Measurements from ENCODE around the gene C8A. TPM values are rescaled to one million over a fixed set of nuclear protein-coding genes. Genes with fewer than 3 reads are reported as not detected.

Gene C8A
- total RNA-seq, 1 donor from 2014 or later = not detected

GRCh38 chr1:56821462-56821797, 33.2 kb upstream of the C8A start:
- Mint-ChIP-seq H3K4me1 (ENCODE audit: unreplicated experiment) (peaks cover 29% of the 10 kb centered on the region), H3K9me3 (ENCODE audit: unreplicated experiment) (no peaks in the 10 kb centered on the region), H3K36me3 (ENCODE audit: unreplicated experiment) (peaks cover 5% of the 10 kb centered on the region), H3K4me3 (ENCODE audit: unreplicated experiment) (no peak overlapping the region), H3K27ac (ENCODE audit: unreplicated experiment) (no peak overlapping the region), H3K27me3 (ENCODE audit: unreplicated experiment) (peaks cover 4% of the 10 kb centered on the region)
- no peak for TF ChIP-seq CTCF (IDR thresholded peaks at IDR 0.05)
- no peak for DNase-seq (ENCODE audit: extremely low spot score, unreplicated experiment)

- Mint-ChIP-seq H3K9me3 (ENCODE audit: unreplicated experiment) (no peaks in the 10 kb centered on the region), H3K36me3 (ENCODE audit: unreplicated experiment) (no peaks in the 10 kb centered on the region), H3K27ac (ENCODE audit: unreplicated experiment) (no peak overlapping the region), H3K4me3 (ENCODE audit: unreplicated experiment) (no peak overlapping the region), H3K4me1 (ENCODE audit: unreplicated experiment) (peaks cover 20% of the 10 kb centered on the region), H3K27me3 (ENCODE audit: unreplicated experiment) (peaks cover 4% of the 10 kb centered on the region)
- no peak for DNase-seq (ENCODE audit: extremely low spot score, unreplicated experiment)
- TF ChIP-seq CTCF (IDR thresholded peaks at IDR 0.05) = no peak
These were observed 30.3 kb upstream of the C8A start for GRCh38 chr1:56824271-56824670.

GRCh38 chr1:56824938-56825337, 29.7 kb upstream of the C8A start:
- H3K4me3 Mint-ChIP-seq (ENCODE audit: unreplicated experiment) = no peak overlapping the region
- no peaks in the 10 kb centered on the region for H3K36me3 Mint-ChIP-seq (ENCODE audit: unreplicated experiment)
- H3K27me3 Mint-ChIP-seq (ENCODE audit: unreplicated experiment) = peaks cover 4% of the 10 kb centered on the region
- H3K9me3 Mint-ChIP-seq (ENCODE audit: unreplicated experiment) = no peaks in the 10 kb centered on the region
- no peak for DNase-seq (ENCODE audit: extremely low spot score, unreplicated experiment)
- no peak for TF ChIP-seq CTCF (IDR thresholded peaks at IDR 0.05)
- H3K27ac Mint-ChIP-seq (ENCODE audit: unreplicated experiment) = no peak overlapping the region
- peaks cover 21% of the 10 kb centered on the region for H3K4me1 Mint-ChIP-seq (ENCODE audit: unreplicated experiment)

GRCh38 chr1:56825436-56825835, 29.2 kb upstream of the C8A start:
- Mint-ChIP-seq H3K4me1 (ENCODE audit: unreplicated experiment) (peaks cover 17% of the 10 kb centered on the region), H3K27me3 (ENCODE audit: unreplicated experiment) (peaks cover 4% of the 10 kb centered on the region), H3K27ac (ENCODE audit: unreplicated experiment) (no peak overlapping the region), H3K9me3 (ENCODE audit: unreplicated experiment) (no peaks in the 10 kb centered on the region), H3K36me3 (ENCODE audit: unreplicated experiment) (no peaks in the 10 kb centered on the region), H3K4me3 (ENCODE audit: unreplicated experiment) (no peak overlapping the region)
- DNase-seq (ENCODE audit: extremely low spot score, unreplicated experiment) = no peak
- TF ChIP-seq CTCF (IDR thresholded peaks at IDR 0.05) = no peak

GRCh38 chr1:56827711-56828110, 26.9 kb upstream of the C8A start:
- no peaks in the 10 kb centered on the region for H3K9me3 Mint-ChIP-seq (ENCODE audit: unreplicated experiment)
- H3K27ac Mint-ChIP-seq (ENCODE audit: unreplicated experiment) = no peak overlapping the region
- H3K27me3 Mint-ChIP-seq (ENCODE audit: unreplicated experiment) = peaks cover 4% of the 10 kb centered on the region
- no peak for DNase-seq (ENCODE audit: extremely low spot score, unreplicated experiment)
- TF ChIP-seq CTCF (IDR thresholded peaks at IDR 0.05) = no peak
- H3K36me3 Mint-ChIP-seq (ENCODE audit: unreplicated experiment) = no peaks in the 10 kb centered on the region
- peaks cover 30% of the 10 kb centered on the region for H3K4me1 Mint-ChIP-seq (ENCODE audit: unreplicated experiment)
- H3K4me3 Mint-ChIP-seq (ENCODE audit: unreplicated experiment) = no peak overlapping the region
